Activated CD8-positive, alpha-beta T cell treated with anti-CD3 and anti-CD28 coated beads for 36 hours (primary cell): ENCODE results near the gene AMBP. TPM values are rescaled to one million over a fixed set of nuclear protein-coding genes. Genes with fewer than 3 reads are reported as not detected.

Experiments used
- ATAC-seq: fragments of 200-7000 bp; cut with Tn5 transposase; one replicate; pipeline ENCODE4 v1.10.0; 2021; ENCODE audit warnings: mild to moderate bottlenecking, moderate library complexity
- CTCF ChIA-PET: fragments of 350-600 bp; sonication (Branson Sonifier 250); formaldehyde crosslinking; loops from one replicate; lab custom pipeline; 2021; ENCODE audit warnings: antibody characterized with exemption; lab: Charles Lee
- POLR2A ChIA-PET: fragments of 350-600 bp; sonication (Branson Sonifier 250); formaldehyde crosslinking; loops from one replicate; lab custom pipeline; 2021; ENCODE audit warnings: antibody characterized with exemption; lab: Charles Lee
- DNase-seq: peaks from one replicate; pipeline ENCODE4 v3.0.0-alpha.2; 2020
- H3K27ac Mint-ChIP-seq: one replicate; pipeline ENCODE4 v1.8.0; 2021; ENCODE audit warnings: mild to moderate bottlenecking, mixed read lengths
- H3K27me3 Mint-ChIP-seq: one replicate; pipeline ENCODE4 v1.8.0; 2021; ENCODE audit warnings: mixed read lengths
- H3K36me3 Mint-ChIP-seq: one replicate; pipeline ENCODE4 v1.8.0; 2021; ENCODE audit warnings: low read depth, mixed read lengths
- H3K4me1 Mint-ChIP-seq: one replicate; pipeline ENCODE4 v1.8.0; 2021; ENCODE audit warnings: low read depth, mixed read lengths
- H3K4me3 Mint-ChIP-seq: one replicate; pipeline ENCODE4 v1.8.0; 2021; ENCODE audit warnings: mild to moderate bottlenecking, moderate library complexity, mixed read lengths
- H3K9me3 Mint-ChIP-seq: one replicate; pipeline ENCODE4 v1.8.0; 2021; ENCODE audit warnings: mixed read lengths
- intact Hi-C: fragments of 100-400 bp; cut with micrococcal nuclease; formaldehyde crosslinking; loops from one replicate; pipeline ENCODE4 v1.10.0; 2022
- total RNA-seq, 2 experiments: library from RNA; stranded (reverse); gene quantifications; one replicate each; pipeline ENCODE4 v1.2.3, GENCODE V29; 2021
- TF ChIP-seq, protein P1 (sequence below): fragments of 200-600 bp; IDR thresholded peaks from one replicate; pipeline ENCODE4 v1.8.0; 2022; ENCODE audit warnings: antibody characterized with exemption, mild to moderate bottlenecking

The AMBP gene
- total RNA-seq, 2 experiments from 2014 or later, result not detected

DNA sequence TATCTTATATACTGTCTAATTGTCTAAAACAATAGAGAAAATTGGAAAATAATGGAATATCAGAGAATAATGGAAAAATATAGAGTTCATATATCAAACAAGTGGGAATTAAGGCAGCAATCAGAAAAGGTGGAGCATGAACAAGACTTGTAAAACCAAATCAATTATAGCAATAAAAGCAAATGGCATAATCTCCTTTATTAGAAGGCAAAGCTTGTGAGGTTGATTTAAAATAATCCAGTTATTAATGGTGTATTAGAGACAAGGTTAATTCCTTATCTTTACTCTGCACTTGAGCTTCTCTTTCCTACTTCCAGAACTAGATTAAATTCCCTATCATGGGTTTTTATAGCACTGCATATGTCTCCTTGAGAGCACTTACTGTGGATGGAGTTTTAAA lies 64.1 kb downstream of the AMBP start:
- POLR2A ChIA-PET, result no interaction called here
- TF ChIP-seq, protein P1, sequence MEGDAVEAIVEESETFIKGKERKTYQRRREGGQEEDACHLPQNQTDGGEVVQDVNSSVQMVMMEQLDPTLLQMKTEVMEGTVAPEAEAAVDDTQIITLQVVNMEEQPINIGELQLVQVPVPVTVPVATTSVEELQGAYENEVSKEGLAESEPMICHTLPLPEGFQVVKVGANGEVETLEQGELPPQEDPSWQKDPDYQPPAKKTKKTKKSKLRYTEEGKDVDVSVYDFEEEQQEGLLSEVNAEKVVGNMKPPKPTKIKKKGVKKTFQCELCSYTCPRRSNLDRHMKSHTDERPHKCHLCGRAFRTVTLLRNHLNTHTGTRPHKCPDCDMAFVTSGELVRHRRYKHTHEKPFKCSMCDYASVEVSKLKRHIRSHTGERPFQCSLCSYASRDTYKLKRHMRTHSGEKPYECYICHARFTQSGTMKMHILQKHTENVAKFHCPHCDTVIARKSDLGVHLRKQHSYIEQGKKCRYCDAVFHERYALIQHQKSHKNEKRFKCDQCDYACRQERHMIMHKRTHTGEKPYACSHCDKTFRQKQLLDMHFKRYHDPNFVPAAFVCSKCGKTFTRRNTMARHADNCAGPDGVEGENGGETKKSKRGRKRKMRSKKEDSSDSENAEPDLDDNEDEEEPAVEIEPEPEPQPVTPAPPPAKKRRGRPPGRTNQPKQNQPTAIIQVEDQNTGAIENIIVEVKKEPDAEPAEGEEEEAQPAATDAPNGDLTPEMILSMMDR, result no peak
- DNase-seq, result no peak
- CTCF ChIA-PET, result interaction anchor here (0.7 kb wide), 1 partner anchor 11 kb away, joined by 3 read pairs; no protein-coding TSS in a partner anchor
- ATAC-seq, result no peak
- no peak overlapping the region for H3K27ac Mint-ChIP-seq
- intact Hi-C loops, result no loop called here
- peaks cover 1% of the 10 kb centered on the region for H3K9me3 Mint-ChIP-seq
- H3K27me3 Mint-ChIP-seq, result no peaks in the 10 kb centered on the region
- no peaks in the 10 kb centered on the region for H3K4me1 Mint-ChIP-seq
- H3K4me3 Mint-ChIP-seq, result no peak overlapping the region
- H3K36me3 Mint-ChIP-seq, result no peaks in the 10 kb centered on the region

DNA sequence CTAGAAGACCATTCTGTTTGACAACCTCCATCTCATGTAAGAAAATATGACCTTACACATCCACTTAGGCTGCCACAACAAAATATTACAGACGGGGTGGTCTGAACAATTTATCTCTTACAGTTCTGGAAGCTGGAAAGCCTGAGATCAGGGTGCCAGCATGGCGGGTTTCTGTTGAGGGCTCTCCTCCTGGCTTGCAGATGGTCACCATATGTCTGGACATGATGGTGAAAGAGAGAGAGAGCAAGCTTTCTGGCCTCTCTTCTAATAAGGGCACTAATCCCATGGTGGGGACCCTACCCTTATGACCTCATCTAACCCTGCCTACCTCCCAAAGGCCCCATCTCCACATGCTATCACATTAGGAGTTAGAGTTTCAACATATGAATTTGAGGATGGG lies 66.0 kb downstream of the AMBP start:
- Mint-ChIP-seq H3K4me3 (no peak overlapping the region), H3K9me3 (peaks cover 1% of the 10 kb centered on the region), H3K27ac (no peak overlapping the region), H3K4me1 (no peaks in the 10 kb centered on the region), H3K36me3 (no peaks in the 10 kb centered on the region), H3K27me3 (no peaks in the 10 kb centered on the region)
- ATAC-seq (no peak), DNase-seq (no peak)
- intact Hi-C loops, result no loop called here
- ChIA-PET CTCF (no interaction called here), POLR2A (no interaction called here)
- TF ChIP-seq, protein P1, result no peak

DNA sequence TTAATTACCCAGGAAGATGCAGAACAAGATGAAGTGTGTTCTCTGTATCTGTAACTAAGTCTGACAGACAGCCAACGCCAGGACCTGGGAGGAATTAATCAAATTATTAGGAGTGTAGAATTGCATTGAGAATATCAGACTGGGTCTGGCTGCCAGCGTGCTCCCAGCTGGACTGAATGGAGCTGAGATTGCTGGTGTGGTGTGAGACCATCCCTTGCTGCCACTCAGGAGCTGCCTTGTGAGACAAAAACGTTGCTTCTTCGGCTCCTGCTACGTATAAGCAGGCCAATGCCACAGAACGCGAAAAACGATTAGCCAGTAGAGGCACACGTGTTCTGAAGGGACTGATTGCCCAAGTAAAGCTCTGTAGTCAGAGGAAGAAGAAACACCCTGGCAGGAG lies 66.8 kb downstream of the AMBP start:
- Mint-ChIP-seq H3K4me3 (no peak overlapping the region), H3K27me3 (no peaks in the 10 kb centered on the region), H3K27ac (no peak overlapping the region), H3K4me1 (no peaks in the 10 kb centered on the region), H3K9me3 (peaks cover 1% of the 10 kb centered on the region), H3K36me3 (no peaks in the 10 kb centered on the region)
- TF ChIP-seq, protein P1, result no peak
- DNase-seq (no peak), ATAC-seq (no peak)
- CTCF ChIA-PET, result interaction anchor here (1.0 kb wide), 1 partner anchor 8 kb away, joined by 5 read pairs; no protein-coding TSS in a partner anchor
- POLR2A ChIA-PET, result no interaction called here
- intact Hi-C loops, result no loop called here

Other genes with a start within 250 kb of the AMBP start
- gene ZNF618, start 202.0 kb downstream of the AMBP start, total RNA-seq, result under 1 TPM; 0.22 to 0.27 TPM
- not detected for gene KIF12, start 21.0 kb upstream of the AMBP start, total RNA-seq
- 1 to 10 TPM; 8.4 to 9.7 TPM for gene COL27A1, start 77.2 kb upstream of the AMBP start, total RNA-seq
- not detected for gene ORM1, start 244.8 kb upstream of the AMBP start, total RNA-seq